HCT116 (cell line): ENCODE measurements around the gene G0S2.

Experiments
- EGR1 ChIP-seq: IDR thresholded peaks from 2 replicates; pipeline ENCODE4 v1.6.1; 2012; ENCODE audit warnings: low read depth
- EZH2 ChIP-seq: fragments of 200-600 bp; sonication (generic); IDR thresholded peaks from 2 replicates; pipeline ENCODE4 v1.6.1; 2017; ENCODE audit warnings: antibody characterized with exemption, mixed run types
- EZH2phosphoT487 ChIP-seq: fragments of 200-600 bp; IDR thresholded peaks from 2 replicates; pipeline ENCODE4 v1.6.1; 2018; ENCODE audit warnings: antibody characterized with exemption, borderline replicate concordance
- MAX ChIP-seq: IDR thresholded peaks from 2 replicates; pipeline ENCODE4 v1.6.1; 2012
- POLR2A ChIP-seq: IDR thresholded peaks from 2 replicates; pipeline ENCODE4 v1.7.0; 2011; ENCODE audit warnings: borderline replicate concordance; ENCODE audit not compliant: insufficient read depth, insufficient read length; ENCODE audit errors: extremely low read depth
- POLR2AphosphoS5 ChIP-seq: IDR thresholded peaks from 2 replicates; pipeline ENCODE4 v1.6.1; 2011; ENCODE audit warnings: mild to moderate bottlenecking, low read depth, low read length, moderate library complexity
- RAD21 ChIP-seq: IDR thresholded peaks from 2 replicates; pipeline ENCODE4 v1.6.1; 2012; ENCODE audit warnings: low read depth, mild to moderate bottlenecking
- SIN3A ChIP-seq: IDR thresholded peaks from 2 replicates; pipeline ENCODE4 v1.6.1; 2012; ENCODE audit warnings: low read depth
- SP1 ChIP-seq: IDR thresholded peaks from 2 replicates; pipeline ENCODE4 v1.6.1; 2012; ENCODE audit warnings: low read depth
- SRF ChIP-seq: IDR thresholded peaks from 2 replicates; pipeline ENCODE4 v1.6.1; 2012; ENCODE audit warnings: low read depth
- TF ChIP-seq, protein P1 (sequence below), 3 experiments: fragments of 200-600 bp in 1 of 3; sonication (generic) in 1 of 3; IDR thresholded peaks in 2 of 3; conservative IDR thresholded peaks in 1 of 3; 2 replicates each; pipeline ENCODE4 v1.5.1; 2012 to 2017; ENCODE audit warnings: low read depth in 2 of 3, low read length in 2 of 3, antibody characterized with exemption in 1 of 3, borderline replicate concordance in 1 of 3, control low read depth in 1 of 3, mild to moderate bottlenecking in 1 of 3, mixed read lengths in 1 of 3, mixed run types in 1 of 3, moderate library complexity in 1 of 3; ENCODE audit not compliant: insufficient read depth in 1 of 3
- TF ChIP-seq, protein P2 (sequence below): IDR thresholded peaks from 2 replicates; pipeline ENCODE4 v1.6.1; 2012; ENCODE audit warnings: low read depth

GRCh38 chr1:209627732-209628196, 47.4 kb upstream of the G0S2 start:
- TF ChIP-seq RAD21 (peak; percentile 84), EGR1 (no peak), POLR2A (no peak), EZH2phosphoT487 (no peak), SRF (no peak), POLR2AphosphoS5 (no peak), SIN3A (no peak), MAX (no peak), EZH2 (no peak), SP1 (no peak)
- TF ChIP-seq, protein P1, sequence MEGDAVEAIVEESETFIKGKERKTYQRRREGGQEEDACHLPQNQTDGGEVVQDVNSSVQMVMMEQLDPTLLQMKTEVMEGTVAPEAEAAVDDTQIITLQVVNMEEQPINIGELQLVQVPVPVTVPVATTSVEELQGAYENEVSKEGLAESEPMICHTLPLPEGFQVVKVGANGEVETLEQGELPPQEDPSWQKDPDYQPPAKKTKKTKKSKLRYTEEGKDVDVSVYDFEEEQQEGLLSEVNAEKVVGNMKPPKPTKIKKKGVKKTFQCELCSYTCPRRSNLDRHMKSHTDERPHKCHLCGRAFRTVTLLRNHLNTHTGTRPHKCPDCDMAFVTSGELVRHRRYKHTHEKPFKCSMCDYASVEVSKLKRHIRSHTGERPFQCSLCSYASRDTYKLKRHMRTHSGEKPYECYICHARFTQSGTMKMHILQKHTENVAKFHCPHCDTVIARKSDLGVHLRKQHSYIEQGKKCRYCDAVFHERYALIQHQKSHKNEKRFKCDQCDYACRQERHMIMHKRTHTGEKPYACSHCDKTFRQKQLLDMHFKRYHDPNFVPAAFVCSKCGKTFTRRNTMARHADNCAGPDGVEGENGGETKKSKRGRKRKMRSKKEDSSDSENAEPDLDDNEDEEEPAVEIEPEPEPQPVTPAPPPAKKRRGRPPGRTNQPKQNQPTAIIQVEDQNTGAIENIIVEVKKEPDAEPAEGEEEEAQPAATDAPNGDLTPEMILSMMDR (IDR thresholded peaks at IDR 0.05 in 2 of 3, conservative IDR thresholded peaks at IDR 0.05 in 1 of 3; ENCODE audit: borderline replicate concordance in 1 of 3, insufficient read depth in 1 of 3, low read depth in 2 of 3, low read length in 2 of 3): peak; percentile 79 to 94 (median 91)
- TF ChIP-seq, protein P2, sequence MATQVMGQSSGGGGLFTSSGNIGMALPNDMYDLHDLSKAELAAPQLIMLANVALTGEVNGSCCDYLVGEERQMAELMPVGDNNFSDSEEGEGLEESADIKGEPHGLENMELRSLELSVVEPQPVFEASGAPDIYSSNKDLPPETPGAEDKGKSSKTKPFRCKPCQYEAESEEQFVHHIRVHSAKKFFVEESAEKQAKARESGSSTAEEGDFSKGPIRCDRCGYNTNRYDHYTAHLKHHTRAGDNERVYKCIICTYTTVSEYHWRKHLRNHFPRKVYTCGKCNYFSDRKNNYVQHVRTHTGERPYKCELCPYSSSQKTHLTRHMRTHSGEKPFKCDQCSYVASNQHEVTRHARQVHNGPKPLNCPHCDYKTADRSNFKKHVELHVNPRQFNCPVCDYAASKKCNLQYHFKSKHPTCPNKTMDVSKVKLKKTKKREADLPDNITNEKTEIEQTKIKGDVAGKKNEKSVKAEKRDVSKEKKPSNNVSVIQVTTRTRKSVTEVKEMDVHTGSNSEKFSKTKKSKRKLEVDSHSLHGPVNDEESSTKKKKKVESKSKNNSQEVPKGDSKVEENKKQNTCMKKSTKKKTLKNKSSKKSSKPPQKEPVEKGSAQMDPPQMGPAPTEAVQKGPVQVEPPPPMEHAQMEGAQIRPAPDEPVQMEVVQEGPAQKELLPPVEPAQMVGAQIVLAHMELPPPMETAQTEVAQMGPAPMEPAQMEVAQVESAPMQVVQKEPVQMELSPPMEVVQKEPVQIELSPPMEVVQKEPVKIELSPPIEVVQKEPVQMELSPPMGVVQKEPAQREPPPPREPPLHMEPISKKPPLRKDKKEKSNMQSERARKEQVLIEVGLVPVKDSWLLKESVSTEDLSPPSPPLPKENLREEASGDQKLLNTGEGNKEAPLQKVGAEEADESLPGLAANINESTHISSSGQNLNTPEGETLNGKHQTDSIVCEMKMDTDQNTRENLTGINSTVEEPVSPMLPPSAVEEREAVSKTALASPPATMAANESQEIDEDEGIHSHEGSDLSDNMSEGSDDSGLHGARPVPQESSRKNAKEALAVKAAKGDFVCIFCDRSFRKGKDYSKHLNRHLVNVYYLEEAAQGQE: no peak
